ENCODE measurements around the gene TRAPPC2L.

DNA sequence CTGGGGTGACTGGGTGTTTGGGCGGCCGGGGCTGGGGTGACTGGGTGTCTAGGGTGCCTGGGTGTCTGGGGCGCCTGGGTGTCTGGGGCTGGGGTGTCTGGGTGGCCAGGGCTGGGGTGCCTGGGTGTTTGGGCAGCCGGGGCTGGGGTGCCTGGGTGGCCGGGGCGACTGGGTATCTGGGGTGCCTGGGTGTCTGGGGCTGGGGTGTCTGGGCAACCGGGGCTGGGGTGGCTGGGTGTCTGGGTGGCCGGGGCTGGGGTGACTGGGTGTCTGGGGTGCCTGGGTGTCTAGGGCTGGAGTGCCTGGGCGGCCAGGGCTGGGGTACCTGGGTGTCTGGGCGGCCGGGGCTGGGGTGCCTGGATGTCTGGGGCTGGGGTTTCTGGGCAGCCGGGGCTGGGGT lies 31.8 kb upstream of the TRAPPC2L start:
- TF ChIP-seq, protein P1, sequence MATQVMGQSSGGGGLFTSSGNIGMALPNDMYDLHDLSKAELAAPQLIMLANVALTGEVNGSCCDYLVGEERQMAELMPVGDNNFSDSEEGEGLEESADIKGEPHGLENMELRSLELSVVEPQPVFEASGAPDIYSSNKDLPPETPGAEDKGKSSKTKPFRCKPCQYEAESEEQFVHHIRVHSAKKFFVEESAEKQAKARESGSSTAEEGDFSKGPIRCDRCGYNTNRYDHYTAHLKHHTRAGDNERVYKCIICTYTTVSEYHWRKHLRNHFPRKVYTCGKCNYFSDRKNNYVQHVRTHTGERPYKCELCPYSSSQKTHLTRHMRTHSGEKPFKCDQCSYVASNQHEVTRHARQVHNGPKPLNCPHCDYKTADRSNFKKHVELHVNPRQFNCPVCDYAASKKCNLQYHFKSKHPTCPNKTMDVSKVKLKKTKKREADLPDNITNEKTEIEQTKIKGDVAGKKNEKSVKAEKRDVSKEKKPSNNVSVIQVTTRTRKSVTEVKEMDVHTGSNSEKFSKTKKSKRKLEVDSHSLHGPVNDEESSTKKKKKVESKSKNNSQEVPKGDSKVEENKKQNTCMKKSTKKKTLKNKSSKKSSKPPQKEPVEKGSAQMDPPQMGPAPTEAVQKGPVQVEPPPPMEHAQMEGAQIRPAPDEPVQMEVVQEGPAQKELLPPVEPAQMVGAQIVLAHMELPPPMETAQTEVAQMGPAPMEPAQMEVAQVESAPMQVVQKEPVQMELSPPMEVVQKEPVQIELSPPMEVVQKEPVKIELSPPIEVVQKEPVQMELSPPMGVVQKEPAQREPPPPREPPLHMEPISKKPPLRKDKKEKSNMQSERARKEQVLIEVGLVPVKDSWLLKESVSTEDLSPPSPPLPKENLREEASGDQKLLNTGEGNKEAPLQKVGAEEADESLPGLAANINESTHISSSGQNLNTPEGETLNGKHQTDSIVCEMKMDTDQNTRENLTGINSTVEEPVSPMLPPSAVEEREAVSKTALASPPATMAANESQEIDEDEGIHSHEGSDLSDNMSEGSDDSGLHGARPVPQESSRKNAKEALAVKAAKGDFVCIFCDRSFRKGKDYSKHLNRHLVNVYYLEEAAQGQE (IDR thresholded peaks at IDR 0.05; ENCODE audit: insufficient read depth in 1 of 2, low read depth in 2 of 2, low read length in 2 of 2): no peak
- TF ChIP-seq POLR2AphosphoS5 (IDR thresholded peaks at IDR 0.05; ENCODE audit: low read depth, low read length) (no peak), SIN3A (IDR thresholded peaks at IDR 0.05; ENCODE audit: borderline replicate concordance, insufficient read depth, low read length) (no peak), TAF1 (IDR thresholded peaks at IDR 0.05; ENCODE audit: borderline replicate concordance, insufficient read depth, low read length) (no peak), FOXP2 (optimal IDR thresholded peaks at IDR 0.05; ENCODE audit: borderline replicate concordance, extremely low read depth, extremely low read length, insufficient read depth) (no peak)
